GM12892 (cell line): ENCODE measurements around the gene SFT2D2.

Experiments used
- POLR2A ChIP-seq: IDR thresholded peaks from 2 replicates; pipeline ENCODE4 v1.6.1; 2011; ENCODE audit warnings: low read depth, low read length, control low read depth
- POLR2AphosphoS5 ChIP-seq: IDR thresholded peaks from 2 replicates; pipeline ENCODE4 v1.6.1; 2011; ENCODE audit warnings: low read depth, low read length, control low read depth
- TAF1 ChIP-seq: IDR thresholded peaks from 2 replicates; pipeline ENCODE4 v1.6.1; 2011; ENCODE audit warnings: low read depth, mild to moderate bottlenecking, control low read depth, low read length, borderline replicate concordance

DNA sequence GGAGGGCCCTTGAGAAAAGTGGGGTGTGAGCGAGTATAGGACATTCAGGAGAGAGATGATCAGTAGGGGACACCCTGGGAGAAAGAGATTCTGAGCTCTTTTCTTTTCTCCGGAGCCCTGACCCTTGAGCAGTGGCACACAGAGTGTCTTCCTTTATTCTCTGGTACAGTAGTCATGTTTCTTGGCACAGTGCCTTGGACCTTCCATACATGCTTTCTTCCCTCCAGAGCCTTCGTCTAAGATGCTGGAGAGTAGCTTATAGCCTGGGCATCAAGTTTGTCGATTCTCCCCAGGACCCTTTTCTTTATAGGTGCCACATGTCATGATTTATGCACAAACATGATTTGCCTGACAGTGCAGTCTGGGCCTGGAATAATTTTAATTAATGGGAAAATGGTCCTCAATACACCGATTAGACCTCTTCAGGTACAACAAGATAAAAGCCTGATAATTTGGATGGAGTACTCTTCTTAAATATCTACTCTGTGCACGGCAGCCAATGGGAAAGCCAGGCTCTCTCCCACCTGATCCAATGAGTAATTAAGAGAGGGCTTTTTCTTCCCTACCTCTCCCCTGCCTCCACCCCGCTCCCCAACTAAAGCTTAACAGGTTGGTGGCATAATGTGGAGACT is 54.6 kb downstream of the SFT2D2 start, which contains the start of gene TBX19:
- no peak for TF ChIP-seq POLR2AphosphoS5
- no peak for TF ChIP-seq POLR2A
- no peak for TF ChIP-seq TAF1
